Measurements from ENCODE around the gene PCBD1. TPM values are rescaled to one million over a fixed set of nuclear protein-coding genes. Genes with fewer than 3 reads are reported as not detected.
"Not testable (repeated sequence)": the region's sequence is repeated elsewhere in the genome, so short reads cannot be mapped to it uniquely, and the experiment has no call there.

The PCBD1 gene
- polyA plus RNA-seq, 1 experiment: 63.7 TPM

- Histone ChIP-seq H3K27me3 (ENCODE audit: control insufficient read depth, insufficient read depth, low read length) (peaks cover 13% of the 10 kb centered on the region), H3K36me3 (ENCODE audit: control insufficient read depth, insufficient read depth, low read length) (no peaks in the 10 kb centered on the region), H3K4me3 (ENCODE audit: low read depth, low read length) (no peak overlapping the region)
- DNase-seq (ENCODE audit: low read depth): no peak
- no peak for TF ChIP-seq CTCF (IDR thresholded peaks at IDR 0.05; ENCODE audit: insufficient read depth, low read depth, low read length)
- POLR2A ChIA-PET: no interaction called here
- CTCF ChIA-PET: interaction anchor here (0.7 to 6.9 kb wide), 2 partner anchors 141 to 364 kb away, joined by 4 to 63 read pairs; no protein-coding TSS in a partner anchor
Measured at GRCh38 chr10:70921285-70921684, 32.9 kb upstream of the PCBD1 start.

DNA sequence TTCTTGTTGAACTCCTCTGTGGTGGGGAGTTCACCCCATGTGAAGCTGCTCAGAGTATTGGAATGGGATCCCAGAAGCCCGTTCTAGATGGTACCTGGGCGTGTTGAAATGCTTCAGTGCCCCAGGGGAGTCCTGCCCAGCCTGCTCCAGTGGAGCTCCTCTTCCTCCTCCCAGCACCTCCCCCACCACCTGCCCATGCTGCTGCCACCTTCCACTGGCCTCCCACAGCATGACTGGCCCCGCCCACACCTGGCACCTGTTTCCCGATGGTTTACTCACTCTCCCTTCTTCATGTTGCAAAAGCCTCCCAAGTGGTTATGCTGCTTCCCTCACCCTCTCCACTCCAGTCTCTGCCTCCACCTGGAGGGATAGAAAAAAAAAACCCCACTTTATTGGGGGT lies 32.2 kb upstream of the PCBD1 start:
- no peaks in the 10 kb centered on the region for H3K36me3 ChIP-seq (ENCODE audit: control insufficient read depth, insufficient read depth, low read length)
- ChIA-PET CTCF (interaction anchor here (0.5 to 6.9 kb wide), 2 partner anchors 22 to 365 kb away, joined by 3 to 63 read pairs; no protein-coding TSS in a partner anchor), POLR2A (no interaction called here)
- H3K4me3 ChIP-seq (ENCODE audit: low read depth, low read length): no peak overlapping the region
- H3K27me3 ChIP-seq (ENCODE audit: control insufficient read depth, insufficient read depth, low read length): peaks cover 15% of the 10 kb centered on the region
- DNase-seq (ENCODE audit: low read depth): no peak
- TF ChIP-seq CTCF (IDR thresholded peaks at IDR 0.05; ENCODE audit: insufficient read depth, low read depth, low read length): no peak

- CTCF ChIA-PET: interaction anchor here (0.5 kb wide), 1 partner anchor 22 kb away, joined by 3 read pairs; no protein-coding TSS in a partner anchor
- DNase-seq (ENCODE audit: low read depth); H3K4me3 ChIP-seq (ENCODE audit: low read depth, low read length); POLR2A ChIA-PET; H3K36me3 ChIP-seq (ENCODE audit: control insufficient read depth, insufficient read depth, low read length): not testable (repeated sequence)
- H3K27me3 ChIP-seq (ENCODE audit: control insufficient read depth, insufficient read depth, low read length): peaks cover 16% of the 10 kb centered on the region
Measured at GRCh38 chr10:70919906-70920305, 31.5 kb upstream of the PCBD1 start.

- no peaks in the 10 kb centered on the region for H3K36me3 ChIP-seq (ENCODE audit: control insufficient read depth, insufficient read depth, low read length)
- ChIA-PET POLR2A (no interaction called here), CTCF (interaction anchor here (0.6 to 1.0 kb wide), 2 partner anchors 16 to 377 kb away, joined by 3 to 4 read pairs; no protein-coding TSS in a partner anchor)
- no peak for TF ChIP-seq CTCF (IDR thresholded peaks at IDR 0.05; ENCODE audit: insufficient read depth, low read depth, low read length)
- no peak for DNase-seq (ENCODE audit: low read depth)
- no peak overlapping the region for H3K4me3 ChIP-seq (ENCODE audit: low read depth, low read length)
- peaks cover 19% of the 10 kb centered on the region for H3K27me3 ChIP-seq (ENCODE audit: control insufficient read depth, insufficient read depth, low read length)
Measured at GRCh38 chr10:70918851-70919530, 30.6 kb upstream of the PCBD1 start.

- no peaks in the 10 kb centered on the region for H3K36me3 ChIP-seq (ENCODE audit: control insufficient read depth, insufficient read depth, low read length)
- peaks cover 21% of the 10 kb centered on the region for H3K27me3 ChIP-seq (ENCODE audit: control insufficient read depth, insufficient read depth, low read length)
- no peak overlapping the region for H3K4me3 ChIP-seq (ENCODE audit: low read depth, low read length)
- ChIA-PET POLR2A (no interaction called here), CTCF (interaction anchor here (1.1 to 3.0 kb wide), 2 partner anchors 8 to 14 kb away, joined by 3 to 13 read pairs; no protein-coding TSS in a partner anchor)
- DNase-seq (ENCODE audit: low read depth): no peak
- no peak for TF ChIP-seq CTCF (IDR thresholded peaks at IDR 0.05; ENCODE audit: insufficient read depth, low read depth, low read length)
Measured at GRCh38 chr10:70917635-70918034, 29.3 kb upstream of the PCBD1 start.

Measured in BJ (cell line).